ENCODE data around the gene RNF222.

DNA sequence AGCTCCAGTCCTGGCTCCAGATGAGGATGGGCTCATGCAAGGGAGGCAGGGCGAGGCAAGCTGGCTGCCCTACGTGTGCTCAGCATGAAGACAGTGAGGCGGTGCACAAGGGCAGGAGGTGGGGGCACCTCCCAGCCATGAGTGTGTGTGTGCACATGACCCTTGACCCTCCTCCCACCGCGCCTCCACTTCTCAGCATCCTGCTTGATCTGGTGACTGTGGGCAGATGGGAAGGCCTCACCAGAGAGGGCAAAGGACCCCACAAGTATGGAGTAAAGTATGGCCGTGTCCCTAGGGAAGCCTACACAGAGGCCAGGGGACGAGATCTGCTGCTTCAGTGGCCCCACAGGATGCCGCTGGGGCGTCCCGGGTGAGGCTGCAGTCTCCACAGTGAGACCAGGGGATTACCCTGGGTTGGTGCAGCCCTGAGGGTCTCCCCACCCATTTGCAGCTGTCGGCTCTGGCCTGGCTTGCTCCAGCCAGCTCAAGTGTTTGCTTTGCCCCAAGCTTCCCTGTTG lies 7.9 kb upstream of the RNF222 start:
- TF ChIP-seq CTCF (conservative IDR thresholded peaks at IDR 0.05; ENCODE audit: low read depth in 2 of 2), result no peak
- TF ChIP-seq STAT1 (IDR thresholded peaks at IDR 0.05; ENCODE audit: unreplicated experiment), result no peak
- TF ChIP-seq, protein P1, sequence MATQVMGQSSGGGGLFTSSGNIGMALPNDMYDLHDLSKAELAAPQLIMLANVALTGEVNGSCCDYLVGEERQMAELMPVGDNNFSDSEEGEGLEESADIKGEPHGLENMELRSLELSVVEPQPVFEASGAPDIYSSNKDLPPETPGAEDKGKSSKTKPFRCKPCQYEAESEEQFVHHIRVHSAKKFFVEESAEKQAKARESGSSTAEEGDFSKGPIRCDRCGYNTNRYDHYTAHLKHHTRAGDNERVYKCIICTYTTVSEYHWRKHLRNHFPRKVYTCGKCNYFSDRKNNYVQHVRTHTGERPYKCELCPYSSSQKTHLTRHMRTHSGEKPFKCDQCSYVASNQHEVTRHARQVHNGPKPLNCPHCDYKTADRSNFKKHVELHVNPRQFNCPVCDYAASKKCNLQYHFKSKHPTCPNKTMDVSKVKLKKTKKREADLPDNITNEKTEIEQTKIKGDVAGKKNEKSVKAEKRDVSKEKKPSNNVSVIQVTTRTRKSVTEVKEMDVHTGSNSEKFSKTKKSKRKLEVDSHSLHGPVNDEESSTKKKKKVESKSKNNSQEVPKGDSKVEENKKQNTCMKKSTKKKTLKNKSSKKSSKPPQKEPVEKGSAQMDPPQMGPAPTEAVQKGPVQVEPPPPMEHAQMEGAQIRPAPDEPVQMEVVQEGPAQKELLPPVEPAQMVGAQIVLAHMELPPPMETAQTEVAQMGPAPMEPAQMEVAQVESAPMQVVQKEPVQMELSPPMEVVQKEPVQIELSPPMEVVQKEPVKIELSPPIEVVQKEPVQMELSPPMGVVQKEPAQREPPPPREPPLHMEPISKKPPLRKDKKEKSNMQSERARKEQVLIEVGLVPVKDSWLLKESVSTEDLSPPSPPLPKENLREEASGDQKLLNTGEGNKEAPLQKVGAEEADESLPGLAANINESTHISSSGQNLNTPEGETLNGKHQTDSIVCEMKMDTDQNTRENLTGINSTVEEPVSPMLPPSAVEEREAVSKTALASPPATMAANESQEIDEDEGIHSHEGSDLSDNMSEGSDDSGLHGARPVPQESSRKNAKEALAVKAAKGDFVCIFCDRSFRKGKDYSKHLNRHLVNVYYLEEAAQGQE (IDR thresholded peaks at IDR 0.05; ENCODE audit: unreplicated experiment), result no peak
- TF ChIP-seq CREB1 (CRISPR knock-in tag; IDR thresholded peaks at IDR 0.05; ENCODE audit: low read depth), result no peak
- TF ChIP-seq EZH2phosphoT487 (IDR thresholded peaks at IDR 0.05; ENCODE audit: unreplicated experiment), result no peak
- TF ChIP-seq EZH2 (IDR thresholded peaks at IDR 0.05; ENCODE audit: low read depth, unreplicated experiment), result no peak
- no peak for TF ChIP-seq POLR2AphosphoS5 (IDR thresholded peaks at IDR 0.05; ENCODE audit: low read depth)
- no peak for TF ChIP-seq ETS1 (IDR thresholded peaks at IDR 0.05)
- TF ChIP-seq ZNF114 (CRISPR knock-in tag; IDR thresholded peaks at IDR 0.05), result no peak

Measured in GM23338 (cell line).